B cell (primary cell): ENCODE measurements around the gene FLG2. TPM values are rescaled to one million over a fixed set of nuclear protein-coding genes. Genes with fewer than 3 reads are reported as not detected.

Source experiments
- ATAC-seq: fragments of 200-7000 bp; cut with Tn5 transposase; one replicate; pipeline ENCODE4 v1.10.0; 2021; ENCODE audit warnings: low read depth, mild to moderate bottlenecking, moderate number of reproducible peaks, moderate library complexity
- CTCF ChIA-PET: fragments of 350-600 bp; sonication (Branson Sonifier 250); formaldehyde crosslinking; loops from one replicate; lab custom pipeline; 2021; ENCODE audit warnings: antibody characterized with exemption, inconsistent platforms; lab: Charles Lee
- POLR2A ChIA-PET: fragments of 350-600 bp; sonication (Branson Sonifier 250); formaldehyde crosslinking; loops from one replicate; lab custom pipeline; 2021; ENCODE audit warnings: antibody characterized with exemption; lab: Charles Lee
- DNase-seq: peaks from one replicate; pipeline ENCODE4 v3.0.0; 2013
- H2AFZ ChIP-seq: 2 replicates; pipeline ENCODE4 v1.6.1; 2012; ENCODE audit warnings: mild to moderate bottlenecking, low read depth, low read length; ENCODE audit not compliant: insufficient read depth, poor library complexity, severe bottlenecking
- H3K27ac ChIP-seq, 2 donors: 1 replicate in 1 of 2; 2 replicates in 1 of 2; pipeline ENCODE4 v1.5.1; 2012 to 2013; ENCODE audit warnings: low read length in 2 of 2, mild to moderate bottlenecking in 2 of 2, moderate library complexity in 1 of 2
- H3K27me3 ChIP-seq, 4 experiments: fragments of 200-600 bp in 1 of 4; sonication (generic) in 1 of 4; replicated peaks in 1 of 4; 1 replicate in 2 of 4; 2 replicates in 2 of 4; pipeline versions ENCODE4 v1.6.1 to v1.7.0; 2013 to 2016; ENCODE audit warnings: low read length in 3 of 4, mild to moderate bottlenecking in 2 of 4, mixed read lengths in 1 of 4, moderate library complexity in 1 of 4; ENCODE audit not compliant: insufficient read depth in 4 of 4, control insufficient read depth in 3 of 4; ENCODE audit errors: control extremely low read depth in 1 of 4
- H3K36me3 ChIP-seq, 2 experiments: replicated peaks in 1 of 2; 1 replicate in 1 of 2; 2 replicates in 1 of 2; pipeline versions ENCODE4 v1.6.1 to v1.7.1; 2013; ENCODE audit warnings: low read length in 1 of 2; ENCODE audit not compliant: insufficient read depth in 2 of 2, control insufficient read depth in 1 of 2; ENCODE audit errors: control extremely low read depth in 1 of 2, extremely low read depth in 1 of 2
- H3K4me1 ChIP-seq, 2 donors: fragments of 200-600 bp in 1 of 2; sonication (generic) in 1 of 2; 1 replicate in 1 of 2; 2 replicates in 1 of 2; pipeline versions ENCODE4 v1.5.1 to v1.6.1; 2013 to 2017; ENCODE audit warnings: low read length in 2 of 2; ENCODE audit not compliant: control insufficient read depth in 2 of 2, insufficient read depth in 2 of 2
- H3K4me2 ChIP-seq: replicated peaks from 2 replicates; pipeline ENCODE3; 2012; ENCODE audit warnings: mild to moderate bottlenecking, low read depth, low read length; ENCODE audit not compliant: poor library complexity, severe bottlenecking
- H3K4me3 ChIP-seq, 5 experiments: fragments of 200-600 bp in 1 of 5; sonication (generic) in 1 of 5; 1 replicate in 3 of 5; 2 replicates in 2 of 5; pipeline versions ENCODE4 v1.5.1 to v1.7.0; 2011 to 2016; ENCODE audit warnings: low read length in 4 of 5, mild to moderate bottlenecking in 4 of 5, low read depth in 2 of 5, control low read depth in 1 of 5, moderate library complexity in 1 of 5; ENCODE audit not compliant: insufficient read depth in 1 of 5; ENCODE audit errors: control extremely low read depth in 1 of 5, extremely low read depth in 1 of 5
- H3K79me2 ChIP-seq: fragments of 200-600 bp; sonication (generic); one replicate; pipeline ENCODE4 v1.6.0; 2016; ENCODE audit warnings: low read length; ENCODE audit not compliant: control insufficient read depth, insufficient read depth
- H3K9ac ChIP-seq: fragments of 200-600 bp; sonication (generic); 2 replicates; pipeline ENCODE4 v1.6.1; 2017; ENCODE audit warnings: mild to moderate bottlenecking, low read length, moderate library complexity
- H3K9me3 ChIP-seq, 3 donors: one replicate each; pipeline versions ENCODE4 v1.6.1 to v1.7.1; 2013; ENCODE audit warnings: low read length in 2 of 3; ENCODE audit not compliant: control insufficient read depth in 2 of 3, insufficient read depth in 1 of 3; ENCODE audit errors: control extremely low read depth in 1 of 3
- H4K20me1 ChIP-seq: 2 replicates; pipeline ENCODE4 v1.6.0; 2012; ENCODE audit warnings: mild to moderate bottlenecking, low read length; ENCODE audit not compliant: insufficient read depth, control insufficient read depth, poor library complexity, severe bottlenecking
- H3K27ac Mint-ChIP-seq: one replicate; pipeline ENCODE4 v1.8.0; 2021; ENCODE audit warnings: mixed read lengths
- H3K27me3 Mint-ChIP-seq: one replicate; pipeline ENCODE4 v1.8.0; 2021; ENCODE audit warnings: mixed read lengths
- H3K4me1 Mint-ChIP-seq: one replicate; pipeline ENCODE4 v1.8.0; 2021; ENCODE audit warnings: mixed read lengths
- H3K4me3 Mint-ChIP-seq: one replicate; pipeline ENCODE4 v1.8.0; 2021; ENCODE audit warnings: mixed read lengths
- H3K9me3 Mint-ChIP-seq: one replicate; pipeline ENCODE4 v1.8.0; 2022; ENCODE audit warnings: mixed read lengths; ENCODE audit not compliant: insufficient read depth
- CTCF ChIP-seq: fragments of 200-600 bp; IDR thresholded peaks from one replicate; pipeline ENCODE4 v1.8.0; 2022; ENCODE audit warnings: antibody characterized with exemption, mild to moderate bottlenecking
- EZH2 ChIP-seq: IDR thresholded peaks from 2 replicates; pipeline ENCODE4 v1.6.1; 2012; ENCODE audit warnings: borderline replicate concordance, low read depth, mild to moderate bottlenecking, moderate library complexity, low read length; ENCODE audit not compliant: insufficient read depth, poor library complexity, severe bottlenecking
- WGBS: methylation state at CpG from one replicate; pipeline ENCODE4 v1.1.5; 2013; ENCODE audit warnings: missing lambda C conversion rate; ENCODE audit not compliant: insufficient coverage; 5-methylcytosine and 5-hydroxymethylcytosine counted together
- intact Hi-C: fragments of 100-400 bp; cut with micrococcal nuclease; formaldehyde crosslinking; loops from one replicate; pipeline ENCODE4 v1.10.0; 2022
- polyA plus RNA-seq: library from polyadenylated mRNA; depleted of rRNA; stranded (reverse); fragments of >200 nt; gene quantifications from 2 replicates; pipeline ENCODE4 v1.2.3, GENCODE V29; 2012
- total RNA-seq, 2 donors: library from RNA; stranded (reverse); fragments of 120-200 nt in 1 of 2; gene quantifications; 1 replicate in 1 of 2; 2 replicates in 1 of 2; pipeline versions ENCODE4 v1.2.3 to v1.2.4, GENCODE V29; 2013 to 2022

The FLG2 gene
- total and polyA plus RNA-seq, 2 donors (not counting 1 experiment from before 2014, with no cell fraction given) = not detected

- H3K4me2 ChIP-seq = no peak overlapping the region
- CTCF ChIA-PET = interaction anchor here (3.0 kb wide), 1 partner anchor 60 kb away, joined by 22 read pairs; no protein-coding TSS in a partner anchor
- no peak overlapping the region for H3K27ac Mint-ChIP-seq
- DNase-seq = peak; percentile 12
- intact Hi-C loops = no loop called here
- peaks cover 0 to 11% (median 3%) of the 10 kb centered on the region in 4 experiments for H3K27me3 ChIP-seq
- no peaks in the 10 kb centered on the region for H3K9me3 Mint-ChIP-seq
- no peaks in the 10 kb centered on the region for H3K9me3 ChIP-seq
- H3K79me2 ChIP-seq = no peaks in the 10 kb centered on the region
- H3K27ac ChIP-seq = no peak overlapping the region
- no peak overlapping the region for H3K4me3 ChIP-seq
- no peaks in the 10 kb centered on the region for H3K4me1 ChIP-seq
- H3K4me3 Mint-ChIP-seq = no peak overlapping the region
- H3K27me3 Mint-ChIP-seq = peaks cover 24% of the 10 kb centered on the region
- no peak for TF ChIP-seq CTCF
- TF ChIP-seq EZH2 = no peak
- 51% methylated on average over 7 of the region's 8 CpGs for WGBS
- no peaks in the 10 kb centered on the region for H3K4me1 Mint-ChIP-seq
- H3K9ac ChIP-seq = no peak overlapping the region
- POLR2A ChIA-PET = no interaction called here
- no peaks in the 10 kb centered on the region for H4K20me1 ChIP-seq
- no peaks in the 10 kb centered on the region for H3K36me3 ChIP-seq
- no peak overlapping the region for H2AFZ ChIP-seq
- no peak for ATAC-seq
Observed at GRCh38 chr1:152398812-152399698, 39.2 kb upstream of the FLG2 start.

GRCh38 chr1:152397474-152397873 is 37.7 kb upstream of the FLG2 start:
- H3K4me3 Mint-ChIP-seq = no peak overlapping the region
- Histone ChIP-seq H3K4me2 (no peak overlapping the region), H3K9ac (no peak overlapping the region), H3K9me3 (no peaks in the 10 kb centered on the region), H2AFZ (no peak overlapping the region), H4K20me1 (no peaks in the 10 kb centered on the region), H3K36me3 (no peaks in the 10 kb centered on the region), H3K4me3 (no peak overlapping the region), H3K4me1 (no peaks in the 10 kb centered on the region), H3K27ac (no peak overlapping the region), H3K27me3 (peaks cover 0 to 23% (median 3%) of the 10 kb centered on the region in 4 experiments), H3K79me2 (no peaks in the 10 kb centered on the region)
- ChIA-PET CTCF (interaction anchor here (3.0 kb wide), 1 partner anchor 61 kb away, joined by 22 read pairs; no protein-coding TSS in a partner anchor), POLR2A (no interaction called here)
- 79% methylated on average over 3 of the region's 5 CpGs for WGBS
- H3K4me1 Mint-ChIP-seq = no peaks in the 10 kb centered on the region
- no peaks in the 10 kb centered on the region for H3K9me3 Mint-ChIP-seq
- DNase-seq = no peak
- peaks cover 33% of the 10 kb centered on the region for H3K27me3 Mint-ChIP-seq
- H3K27ac Mint-ChIP-seq = no peak overlapping the region
- intact Hi-C loops = no loop called here
- no peak for ATAC-seq
- TF ChIP-seq EZH2 (no peak), CTCF (no peak)
